Left ventricle myocardium inferior (tissue), 1 donor: ENCODE data around the gene TMEM101. TPM values are rescaled to one million over a fixed set of nuclear protein-coding genes. Genes with fewer than 3 reads are reported as not detected.

Source experiments
- DNase-seq: peaks from one replicate; pipeline ENCODE4 v3.0.0-alpha.2; 2020
- H3K27ac ChIP-seq: fragments of 200-600 bp; replicated peaks from 2 replicates; pipeline ENCODE4 v1.8.0; 2021
- H3K27me3 ChIP-seq: fragments of 200-600 bp; 2 replicates; pipeline ENCODE4 v1.8.0; 2021; ENCODE audit warnings: low read depth
- H3K36me3 ChIP-seq: fragments of 200-600 bp; 2 replicates; pipeline ENCODE4 v1.8.0; 2021
- H3K4me1 ChIP-seq: fragments of 200-600 bp; 2 replicates; pipeline ENCODE4 v1.8.0; 2021
- H3K4me3 ChIP-seq: fragments of 200-600 bp; 2 replicates; pipeline ENCODE4 v1.8.0; 2021; ENCODE audit warnings: mild to moderate bottlenecking, moderate library complexity
- H3K9me3 ChIP-seq: fragments of 200-600 bp; replicated peaks from 2 replicates; pipeline ENCODE4 v1.8.0; 2021
- intact Hi-C: fragments of 100-400 bp; cut with micrococcal nuclease; formaldehyde crosslinking; loops from one replicate; pipeline ENCODE4 v1.11.0; 2022
- total RNA-seq: library from RNA; stranded (reverse); fragmentation: NEBNext Ultra II Directional; extraction: Animal tissue kit (Norgen Biotek cat#: 25700); gene quantifications from one replicate; pipeline ENCODE4 v1.2.1, GENCODE V29; 2021
- TF ChIP-seq, protein P1 (sequence below): fragments of 200-600 bp; IDR thresholded peaks from 2 replicates; pipeline ENCODE4 v1.8.0; 2021; ENCODE audit warnings: antibody characterized with exemption, mild to moderate bottlenecking, borderline replicate concordance
- donor health status: DM: no; HTN: yes; CAD: no; lungs with severe emphysema.

Gene TMEM101
- total RNA-seq, 1 donor from 2014 or later = 18.3 TPM

DNA sequence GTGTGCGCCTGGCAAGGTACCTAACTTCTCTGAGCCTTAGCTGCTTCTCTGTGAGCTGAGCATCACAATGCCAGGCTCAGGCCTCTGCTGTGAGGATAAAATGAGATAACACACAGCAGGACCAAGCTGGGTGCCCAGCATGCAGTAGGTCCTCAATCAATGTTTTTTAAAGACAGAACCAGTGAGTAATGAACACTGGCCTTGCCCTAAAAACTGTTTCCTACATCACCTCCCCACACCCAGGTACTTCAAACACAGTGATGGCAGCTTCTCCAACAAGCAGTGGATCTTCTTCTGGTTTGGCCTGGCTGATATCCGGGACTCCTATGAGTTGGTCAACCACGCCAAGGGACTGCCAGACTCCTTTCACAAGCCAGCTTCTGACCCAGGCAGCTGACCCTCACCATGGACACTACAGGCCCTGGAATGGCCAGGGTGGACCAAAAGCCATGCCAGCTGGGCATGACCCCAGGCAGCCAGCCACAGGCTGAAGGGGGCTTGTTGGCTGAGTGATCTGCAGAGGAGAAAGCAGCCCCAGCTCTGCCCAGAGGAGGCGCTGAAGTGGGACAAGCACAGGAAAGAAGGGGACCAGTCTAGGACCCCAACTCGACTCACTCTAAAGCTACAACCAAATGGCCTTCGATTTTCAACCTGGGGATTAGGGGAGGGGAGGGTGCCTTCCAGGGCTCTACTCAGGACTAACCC is 6.4 kb downstream of the TMEM101 start:
- H3K4me3 ChIP-seq = peak overlapping the region; percentile 81
- peaks cover 7% of the 10 kb centered on the region for H3K36me3 ChIP-seq
- H3K9me3 ChIP-seq = no peaks in the 10 kb centered on the region
- no peak for DNase-seq
- no peak overlapping the region for H3K27ac ChIP-seq
- intact Hi-C loops = no loop called here
- H3K27me3 ChIP-seq = peaks cover 33% of the 10 kb centered on the region
- H3K4me1 ChIP-seq = peaks cover 69% of the 10 kb centered on the region
- TF ChIP-seq, protein P1, sequence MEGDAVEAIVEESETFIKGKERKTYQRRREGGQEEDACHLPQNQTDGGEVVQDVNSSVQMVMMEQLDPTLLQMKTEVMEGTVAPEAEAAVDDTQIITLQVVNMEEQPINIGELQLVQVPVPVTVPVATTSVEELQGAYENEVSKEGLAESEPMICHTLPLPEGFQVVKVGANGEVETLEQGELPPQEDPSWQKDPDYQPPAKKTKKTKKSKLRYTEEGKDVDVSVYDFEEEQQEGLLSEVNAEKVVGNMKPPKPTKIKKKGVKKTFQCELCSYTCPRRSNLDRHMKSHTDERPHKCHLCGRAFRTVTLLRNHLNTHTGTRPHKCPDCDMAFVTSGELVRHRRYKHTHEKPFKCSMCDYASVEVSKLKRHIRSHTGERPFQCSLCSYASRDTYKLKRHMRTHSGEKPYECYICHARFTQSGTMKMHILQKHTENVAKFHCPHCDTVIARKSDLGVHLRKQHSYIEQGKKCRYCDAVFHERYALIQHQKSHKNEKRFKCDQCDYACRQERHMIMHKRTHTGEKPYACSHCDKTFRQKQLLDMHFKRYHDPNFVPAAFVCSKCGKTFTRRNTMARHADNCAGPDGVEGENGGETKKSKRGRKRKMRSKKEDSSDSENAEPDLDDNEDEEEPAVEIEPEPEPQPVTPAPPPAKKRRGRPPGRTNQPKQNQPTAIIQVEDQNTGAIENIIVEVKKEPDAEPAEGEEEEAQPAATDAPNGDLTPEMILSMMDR = no peak

DNA sequence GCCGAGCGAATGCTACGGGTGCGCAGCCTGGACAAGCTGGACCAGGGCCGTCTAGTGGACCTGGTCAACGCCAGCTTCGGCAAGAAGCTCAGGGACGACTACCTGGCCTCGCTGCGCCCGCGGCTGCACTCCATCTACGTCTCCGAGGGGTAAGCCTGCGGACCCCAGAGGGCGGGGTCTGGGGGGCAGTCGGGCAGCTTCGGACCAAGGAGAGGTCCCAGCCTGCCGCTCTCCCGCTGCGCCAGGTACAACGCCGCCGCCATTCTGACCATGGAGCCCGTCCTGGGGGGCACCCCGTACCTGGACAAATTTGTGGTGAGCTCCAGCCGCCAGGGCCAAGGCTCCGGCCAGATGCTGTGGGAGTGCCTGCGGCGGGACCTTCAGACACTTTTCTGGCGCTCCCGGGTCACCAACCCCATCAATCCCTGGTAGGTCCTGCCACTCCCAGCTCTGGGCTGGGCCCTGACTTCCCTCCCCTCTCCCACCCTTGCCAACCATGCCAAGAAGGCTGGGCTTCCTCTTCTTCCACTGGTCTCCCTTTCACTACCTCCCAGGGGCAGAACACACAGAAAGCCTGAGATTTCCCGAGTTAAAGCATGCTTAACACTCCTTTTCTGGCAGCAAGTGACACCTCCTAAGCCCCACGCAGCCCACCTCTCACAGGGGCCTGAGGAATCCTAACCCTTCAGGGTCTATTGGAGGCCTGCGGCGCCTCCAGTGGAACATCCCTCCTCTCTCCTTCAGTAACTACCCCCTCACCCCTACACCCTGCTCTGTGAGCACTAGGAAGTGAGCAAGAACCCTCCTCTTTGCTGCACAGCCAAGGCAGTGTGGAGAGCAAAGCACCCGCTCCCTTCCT is 7.2 kb downstream of the TMEM101 start:
- no peaks in the 10 kb centered on the region for H3K9me3 ChIP-seq
- H3K36me3 ChIP-seq = peaks cover 7% of the 10 kb centered on the region
- TF ChIP-seq, protein P1 = no peak
- H3K4me3 ChIP-seq = peak overlapping the region; percentile 81
- H3K27me3 ChIP-seq = peaks cover 34% of the 10 kb centered on the region
- H3K4me1 ChIP-seq = peaks cover 61% of the 10 kb centered on the region
- intact Hi-C loops = no loop called here
- peak overlapping the region; percentile 50 for H3K27ac ChIP-seq
- DNase-seq = peak; percentile 33

DNA sequence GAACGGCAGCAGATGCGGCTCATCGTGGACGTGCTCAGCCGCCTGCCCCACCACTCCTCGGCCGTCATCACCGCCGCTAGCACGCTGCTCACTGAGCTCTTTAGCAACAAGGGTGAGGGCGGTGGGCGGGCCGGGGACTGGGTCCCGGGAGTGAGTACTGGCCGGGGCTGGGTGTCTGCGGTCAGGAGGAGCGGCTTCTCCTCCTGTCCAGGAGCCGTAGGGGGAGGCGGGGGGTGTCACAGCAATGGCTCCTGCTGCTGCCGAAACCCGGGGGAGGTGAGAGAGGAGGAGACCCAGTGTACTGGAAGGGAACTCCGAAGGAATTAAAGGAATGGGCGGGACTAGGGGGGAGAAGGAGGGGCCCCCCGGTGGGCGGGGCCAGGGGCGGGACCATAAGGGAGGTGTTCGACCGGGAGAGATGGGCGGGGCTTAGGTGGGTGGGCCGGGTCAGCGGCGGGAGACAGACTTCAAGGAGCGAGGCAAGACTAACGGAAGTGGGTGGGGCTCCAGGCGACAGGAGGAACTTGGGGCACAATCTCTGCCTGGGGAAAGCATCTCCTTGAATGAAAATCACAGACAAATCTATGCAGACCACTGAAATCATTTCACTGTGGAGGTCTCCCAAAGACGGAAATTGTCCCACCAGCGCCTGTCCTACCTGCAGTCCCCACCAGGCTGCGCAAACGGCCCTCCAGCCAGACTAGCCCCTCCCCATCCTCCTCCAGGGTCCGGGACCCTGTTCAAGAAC is 8.0 kb downstream of the TMEM101 start:
- TF ChIP-seq, protein P1 = peak; percentile 71
- peaks cover 53% of the 10 kb centered on the region for H3K4me1 ChIP-seq

DNA sequence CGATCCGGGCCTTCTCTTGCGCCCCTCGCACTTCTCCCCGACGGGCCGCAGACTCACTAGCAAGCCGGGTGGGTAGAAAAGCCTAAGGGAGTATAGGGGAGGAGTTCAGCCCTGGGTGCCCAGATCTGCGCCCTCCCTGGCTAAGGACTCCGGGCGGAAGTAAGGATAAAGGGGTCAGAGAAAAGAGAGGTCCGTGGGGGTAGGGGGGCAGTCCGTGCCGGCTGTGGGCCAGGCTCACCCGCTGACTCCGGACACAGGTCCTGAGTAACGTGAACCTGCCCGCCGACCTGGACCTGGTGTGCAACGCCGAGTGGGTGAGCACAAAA is 8.5 kb downstream of the TMEM101 start:
- Histone ChIP-seq H3K4me3 (peak overlapping the region; percentile 81), H3K27me3 (peaks cover 39% of the 10 kb centered on the region), H3K9me3 (no peaks in the 10 kb centered on the region), H3K27ac (no peak overlapping the region), H3K4me1 (peaks cover 48% of the 10 kb centered on the region), H3K36me3 (peaks cover 4% of the 10 kb centered on the region)
- intact Hi-C loops = no loop called here
- TF ChIP-seq, protein P1 = no peak
- DNase-seq = no peak

More for the DNA sequence above, 8.0 kb downstream of the TMEM101 start:
- Histone ChIP-seq H3K36me3 (peaks cover 4% of the 10 kb centered on the region), H3K27me3 (peaks cover 34% of the 10 kb centered on the region), H3K27ac (peak overlapping the region; percentile 50), H3K9me3 (no peaks in the 10 kb centered on the region), H3K4me3 (peak overlapping the region; percentile 81)
- DNase-seq = peak; percentile 98
- intact Hi-C loops = no loop called here

DNA sequence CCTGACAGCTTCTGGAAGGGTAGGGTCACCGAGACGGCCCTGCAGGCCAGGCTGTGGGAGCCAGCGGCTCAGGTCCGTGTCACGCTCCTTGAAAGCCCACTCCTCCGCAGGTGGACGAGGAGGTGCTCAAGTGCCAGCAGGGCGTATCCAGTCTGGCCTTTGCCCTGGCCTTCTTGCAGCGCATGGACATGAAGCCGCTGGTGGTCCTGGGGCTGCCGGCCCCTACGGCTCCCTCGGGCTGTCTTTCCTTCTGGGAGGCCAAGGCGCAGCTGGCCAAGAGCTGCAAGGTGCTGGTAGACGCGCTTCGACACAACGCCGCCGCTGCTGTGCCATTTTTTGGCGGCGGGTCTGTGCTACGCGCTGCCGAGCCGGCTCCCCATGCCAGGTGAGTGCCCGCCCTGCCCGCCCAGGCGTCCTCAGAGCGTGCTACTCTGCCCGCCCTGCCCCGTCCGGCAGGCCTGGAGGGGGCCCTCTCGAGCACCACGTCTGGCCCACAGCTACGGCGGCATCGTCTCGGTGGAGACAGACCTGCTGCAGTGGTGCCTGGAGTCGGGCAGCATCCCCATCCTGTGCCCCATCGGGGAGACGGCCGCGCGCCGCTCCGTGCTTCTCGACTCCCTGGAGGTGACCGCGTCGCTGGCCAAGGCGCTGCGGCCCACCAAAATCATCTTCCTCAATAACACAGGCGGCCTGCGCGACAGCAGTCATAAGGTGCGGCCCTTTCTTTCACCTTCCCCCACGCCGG is 9.1 kb downstream of the TMEM101 start:
- no peak for DNase-seq
- Histone ChIP-seq H3K4me3 (peak overlapping the region; percentile 81), H3K27ac (no peak overlapping the region), H3K36me3 (peaks cover 4% of the 10 kb centered on the region), H3K9me3 (no peaks in the 10 kb centered on the region), H3K27me3 (peaks cover 41% of the 10 kb centered on the region), H3K4me1 (peaks cover 43% of the 10 kb centered on the region)
- intact Hi-C loops = no loop called here
- TF ChIP-seq, protein P1 = no peak
